ENCODE measurements around the gene CSGALNACT2. TPM values are rescaled to one million over a fixed set of nuclear protein-coding genes. Genes with fewer than 3 reads are reported as not detected.

The CSGALNACT2 gene
- polyA plus RNA-seq, 1 of the 3 experiments (the other 2 are of a cell fraction): 11.5 TPM

GRCh38 chr10:43233601-43234430, 95.6 kb downstream of the CSGALNACT2 start:
- no peaks in the 10 kb centered on the region for H4K20me1 ChIP-seq (ENCODE audit: insufficient read depth)
- H2AFZ ChIP-seq (ENCODE audit: low read depth): no peak overlapping the region
- 45% methylated on average over 14 of the region's 19 CpGs for WGBS (ENCODE audit: low lambda C conversion rate)
- peaks cover 23% of the 10 kb centered on the region for H3K27me3 ChIP-seq (ENCODE audit: insufficient read depth)
- H3K9me2 ChIP-seq: no peaks in the 10 kb centered on the region
- ChIA-PET POLR2A (no interaction called here), CTCF (interaction anchor here (0.9 kb wide), 1 partner anchor 12 kb away, joined by 4 read pairs; no protein-coding TSS in a partner anchor)
- no peaks in the 10 kb centered on the region for H3K79me2 ChIP-seq (ENCODE audit: insufficient read depth)
- TF ChIP-seq ZBTB33 (IDR thresholded peaks at IDR 0.05; ENCODE audit: borderline replicate concordance, low read depth) (no peak), ELF1 (IDR thresholded peaks at IDR 0.05) (no peak), RAD21 (IDR thresholded peaks at IDR 0.05; ENCODE audit: low read length) (no peak), JUND (IDR thresholded peaks at IDR 0.05) (no peak), GABPA (IDR thresholded peaks at IDR 0.05; ENCODE audit: low read depth) (no peak), TCF12 (IDR thresholded peaks at IDR 0.05) (no peak), SIN3A (IDR thresholded peaks at IDR 0.05; ENCODE audit: borderline replicate concordance, low read depth, low read length) (no peak), FOXM1 (IDR thresholded peaks at IDR 0.05; ENCODE audit: low read depth) (no peak), FOSL2 (IDR thresholded peaks at IDR 0.05; ENCODE audit: borderline replicate concordance, low read depth) (no peak), CHD2 (IDR thresholded peaks at IDR 0.05; ENCODE audit: low read length, partially characterized antibody) (no peak), CTCF (IDR thresholded peaks at IDR 0.05) (no peak), EP300 (IDR thresholded peaks at IDR 0.05; ENCODE audit: borderline replicate concordance in 1 of 2, low read depth in 1 of 2, low read length in 1 of 2) (no peak), NFIC (IDR thresholded peaks at IDR 0.05; ENCODE audit: borderline replicate concordance) (no peak), TAF1 (IDR thresholded peaks at IDR 0.05; ENCODE audit: borderline replicate concordance, low read depth, low read length) (no peak)
- no peak overlapping the region for H3K4me3 ChIP-seq (ENCODE audit: low read depth in 2 of 2, low read length in 1 of 2)
- H3K4me2 ChIP-seq: no peak overlapping the region
- no peaks in the 10 kb centered on the region for H3K9me3 ChIP-seq
- no peak overlapping the region for H3K9ac ChIP-seq
- H3K36me3 ChIP-seq (replicated peaks in 1 of 2; ENCODE audit: control insufficient read depth in 1 of 2, insufficient read depth in 2 of 2, low read length in 1 of 2): no peaks in the 10 kb centered on the region
- H3F3A ChIP-seq (replicated peaks; ENCODE audit: insufficient read depth): no peaks in the 10 kb centered on the region
- no peak for DNase-seq
- H3K4me1 ChIP-seq (ENCODE audit: control insufficient read depth in 1 of 2, insufficient read depth in 2 of 2, low read depth in 1 of 2, low read length in 1 of 2): no peaks in the 10 kb centered on the region; a peak in 1 of 4 replicates
- H3K27ac ChIP-seq (ENCODE audit: low read depth in 2 of 2, low read length in 1 of 2): no peak overlapping the region

Data from SK-N-SH (cell line).